ENCODE measurements around the gene ARHGEF33.

Gene ARHGEF33

GRCh38 chr2:38889575-38889974 lies at the start of gene ARHGEF33:
Gene ARHGEF33 (plus strand): TSS chr2:38889875. CDS start chr2:38919448, 29,573 bp downstream.
- DNase-seq: no peak

GRCh38 chr2:38850045-38850444 lies 39.6 kb upstream of the ARHGEF33 start:
- no peak for DNase-seq

DNA sequence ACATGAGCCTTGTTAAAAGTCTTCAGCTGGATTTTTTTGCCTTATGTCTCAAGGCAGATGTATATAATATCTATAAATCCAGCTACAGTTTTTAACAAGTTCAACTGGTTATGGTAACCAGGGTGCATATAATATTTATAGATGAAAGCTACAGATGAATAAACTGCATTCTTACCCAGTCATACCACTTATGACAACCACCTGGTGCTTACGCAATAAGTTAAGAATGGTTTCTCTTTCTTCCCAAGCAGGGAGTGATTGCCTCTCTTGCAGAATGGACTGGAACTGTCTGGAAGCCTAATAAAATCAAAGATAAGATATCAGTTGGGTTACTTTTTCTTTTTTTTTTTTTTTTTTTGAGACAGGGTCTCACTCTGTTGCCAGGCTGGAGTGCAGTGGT lies 33.5 kb upstream of the ARHGEF33 start:
- no peak for DNase-seq

DNA sequence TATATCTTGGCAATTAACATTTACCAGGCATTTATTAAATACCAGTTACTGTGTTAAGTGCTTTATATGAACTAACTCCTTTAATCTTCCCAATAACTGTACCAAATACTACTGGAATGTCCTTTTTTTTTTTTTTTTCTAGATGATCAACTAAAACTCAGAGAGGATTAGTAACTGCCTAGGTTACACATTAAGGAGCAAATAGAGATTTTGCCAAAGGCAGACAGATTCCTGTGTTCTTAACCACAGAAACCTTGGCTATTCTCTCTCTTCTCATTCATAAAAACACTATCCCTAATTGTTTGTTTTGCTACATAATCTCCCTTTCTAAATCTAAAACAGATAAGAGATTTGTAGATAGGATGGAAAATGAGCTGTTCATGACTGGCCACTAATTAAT lies 27.2 kb upstream of the ARHGEF33 start:
- no peak for DNase-seq

GRCh38 chr2:38863061-38863695 lies 26.5 kb upstream of the ARHGEF33 start:
- no peak for DNase-seq

- no peak for DNase-seq
These were observed 22.8 kb upstream of the ARHGEF33 start for GRCh38 chr2:38866773-38867443.

- no peak for DNase-seq
These were observed 18.2 kb upstream of the ARHGEF33 start for GRCh38 chr2:38871432-38871831.

DNA sequence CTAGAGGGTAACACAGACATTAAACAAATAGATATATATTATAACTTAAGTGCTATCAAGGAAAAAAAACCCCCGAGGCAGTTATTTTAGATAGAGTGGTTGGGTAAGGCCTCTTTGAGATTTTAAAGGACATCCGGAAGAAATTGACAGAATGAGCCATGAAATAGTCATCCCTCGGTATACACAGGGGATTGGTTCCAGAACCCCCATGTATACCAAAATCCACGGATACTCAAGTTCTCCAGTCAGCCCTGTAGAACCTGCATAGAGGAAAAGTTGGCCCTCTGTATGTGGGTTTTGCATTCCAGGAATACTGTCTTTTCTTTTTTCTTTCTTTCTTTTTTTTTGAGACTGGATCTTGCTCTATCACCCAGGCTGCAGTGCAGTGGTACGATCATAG lies 15.9 kb upstream of the ARHGEF33 start:
- no peak for DNase-seq

- DNase-seq: no peak
These were observed 14.5 kb upstream of the ARHGEF33 start for GRCh38 chr2:38875227-38875575.

GRCh38 chr2:38875576-38876367 lies 13.9 kb upstream of the ARHGEF33 start, which contains the start of the genes DHX57 and MORN2:
Gene DHX57 (minus strand): TSS chr2:38875934. CDS start chr2:38868405, 7,529 bp downstream.
Gene MORN2 (plus strand): TSS chr2:38875976.
- peak; percentile 65 for DNase-seq

DNA sequence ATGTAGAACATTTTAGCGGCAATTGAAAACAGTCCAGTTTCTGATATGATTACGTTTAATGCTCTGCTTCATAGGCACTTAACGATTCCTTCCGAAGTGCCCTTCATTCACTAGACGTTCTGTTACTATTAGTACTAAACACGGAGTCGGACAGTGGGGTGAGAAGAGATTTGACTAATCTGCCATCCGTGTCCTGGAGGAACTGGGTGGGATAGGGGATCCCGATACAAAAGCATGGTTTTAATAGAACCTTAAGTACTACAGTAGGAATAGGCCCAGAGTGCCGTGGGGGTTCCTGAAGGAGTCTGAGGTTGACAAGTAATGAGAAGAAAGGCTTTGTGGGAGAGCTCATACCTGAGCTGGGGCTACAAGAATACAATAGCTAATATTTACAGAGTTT lies 13.3 kb upstream of the ARHGEF33 start:
- no peak for DNase-seq

DNA sequence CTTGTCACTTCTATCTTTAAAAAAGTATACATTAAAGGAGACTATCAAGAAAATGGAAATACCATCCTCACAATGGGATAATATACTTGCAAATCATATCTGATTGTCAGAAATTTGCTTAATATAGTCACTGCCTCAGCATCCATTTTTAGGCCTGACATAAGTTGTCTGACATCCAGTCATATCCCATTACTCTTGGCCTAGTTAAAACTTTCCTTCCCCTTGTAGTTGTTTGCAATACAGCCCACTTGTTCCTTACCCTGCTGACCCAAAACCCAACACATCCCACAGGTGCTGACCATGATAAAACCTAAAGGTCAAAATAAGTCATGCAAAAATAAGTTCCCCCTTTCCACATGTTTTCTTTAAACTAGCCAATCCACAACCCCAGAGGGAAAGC lies 3.6 kb upstream of the ARHGEF33 start:
- no peak for DNase-seq

GRCh38 chr2:38887347-38887746 lies 2.3 kb upstream of the ARHGEF33 start:
- DNase-seq: no peak

DNA sequence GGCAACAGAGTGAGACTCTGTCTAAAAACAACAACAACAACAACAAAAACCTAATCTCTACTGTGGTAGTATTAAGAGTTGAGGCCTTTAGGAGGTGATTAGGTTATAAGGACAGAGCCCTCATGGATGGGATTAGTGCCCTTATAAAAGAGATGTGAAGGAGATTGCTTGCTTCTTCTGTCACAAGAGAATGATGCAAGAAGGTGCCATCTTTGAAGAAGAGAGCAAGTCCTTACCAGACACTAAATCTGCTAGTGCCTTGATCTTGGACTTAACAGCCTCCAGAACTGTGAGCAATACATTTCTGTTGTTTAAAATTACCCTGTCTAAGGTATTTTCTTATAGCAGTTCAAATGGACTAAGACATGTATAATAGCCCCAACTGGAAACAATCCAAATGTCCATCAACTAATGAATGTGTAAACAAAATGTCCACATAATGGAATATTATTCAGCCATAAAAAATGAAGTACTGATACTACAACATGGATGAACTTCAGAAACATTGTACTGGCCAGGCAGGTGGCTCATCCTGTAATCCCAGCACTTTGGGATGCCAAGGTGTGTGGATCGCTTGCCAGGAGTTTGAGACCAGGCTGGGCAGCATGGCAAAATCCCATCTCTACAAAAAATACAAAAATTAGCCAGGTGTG lies 1.6 kb upstream of the ARHGEF33 start:
- DNase-seq: no peak

GRCh38 chr2:38889045-38889444 lies 630 bp upstream of the ARHGEF33 start:
- no peak for DNase-seq

DNA sequence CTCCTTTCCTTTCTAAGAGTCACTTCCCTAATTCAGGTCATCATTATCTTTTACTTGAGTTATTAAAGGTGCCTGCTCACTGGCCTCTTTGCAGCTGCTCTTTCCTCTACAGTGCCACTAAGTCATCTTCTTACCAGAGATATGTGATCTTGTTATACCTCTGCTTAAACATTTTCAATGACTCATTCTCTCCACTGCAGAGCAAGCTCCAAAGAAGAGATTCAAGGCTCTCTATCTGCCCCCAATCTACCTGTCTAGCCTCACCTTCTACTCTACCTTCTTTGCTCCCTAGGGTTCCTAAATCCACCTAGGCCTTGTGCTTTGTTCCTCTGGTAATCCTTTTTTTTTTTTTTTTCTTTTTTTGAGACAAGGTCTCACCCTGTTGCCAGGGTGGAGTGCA lies 3.1 kb downstream of the ARHGEF33 start:
- no peak for DNase-seq

DNA sequence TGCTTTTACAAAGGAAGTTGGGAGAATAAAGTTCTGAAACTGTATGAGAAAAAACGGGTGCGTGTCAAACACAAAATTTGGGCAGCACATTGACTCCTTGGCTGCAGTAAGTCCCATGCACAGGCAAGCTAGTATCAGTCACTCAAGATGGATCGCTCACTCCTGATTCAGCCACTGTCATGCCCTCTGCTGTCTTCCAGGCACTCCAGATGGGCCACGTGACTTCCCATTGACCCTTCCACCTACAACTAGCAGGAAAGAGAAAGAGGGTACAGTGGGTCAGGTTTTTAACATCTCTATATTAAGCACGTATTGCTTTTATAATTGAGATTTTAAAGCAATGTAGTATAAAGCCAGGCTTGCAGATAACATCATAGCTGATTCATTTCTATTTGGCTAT lies 8.6 kb downstream of the ARHGEF33 start:
- DNase-seq: no peak

DNA sequence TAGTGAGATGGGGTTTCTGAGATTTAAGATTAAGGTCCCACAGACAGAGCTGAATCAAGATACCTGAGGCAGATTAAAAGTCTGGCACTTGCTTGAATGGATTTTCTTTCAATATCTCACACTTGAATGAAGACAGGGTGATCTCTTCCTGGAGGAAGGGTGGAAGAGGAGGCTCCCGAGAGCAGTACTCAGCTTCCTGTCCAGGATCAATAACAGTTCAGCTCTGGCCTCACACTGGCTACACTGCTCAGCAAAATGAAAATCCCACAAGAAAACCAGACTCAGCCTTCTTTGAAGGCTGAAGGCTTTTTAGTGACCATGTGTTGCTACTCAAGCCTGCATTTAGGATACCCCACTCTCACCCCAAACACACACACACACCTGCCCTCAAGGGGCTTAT lies 11.1 kb downstream of the ARHGEF33 start:
- no peak for DNase-seq

DNA sequence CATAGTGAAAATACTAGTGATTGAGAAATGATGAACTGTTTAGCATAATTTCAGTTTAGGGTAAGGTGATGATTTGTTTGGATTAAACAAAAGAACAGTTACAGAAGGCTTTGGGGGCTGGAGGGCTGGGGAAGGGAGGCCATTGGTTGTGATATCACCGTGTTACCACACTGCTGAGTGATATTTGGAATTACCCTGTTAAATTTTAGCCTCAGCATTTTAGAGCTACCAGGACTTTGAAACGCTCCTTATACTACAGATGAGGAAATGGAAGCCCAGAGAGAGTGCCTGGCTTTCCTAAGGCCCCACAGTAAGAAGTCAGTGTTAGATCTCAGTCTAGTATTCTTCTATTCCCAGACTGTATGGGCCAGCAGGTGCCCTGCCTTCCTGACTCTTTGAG lies 15.6 kb downstream of the ARHGEF33 start:
- DNase-seq: no peak

- DNase-seq: no peak
These were observed 17.6 kb downstream of the ARHGEF33 start for GRCh38 chr2:38907242-38907641.

DNA sequence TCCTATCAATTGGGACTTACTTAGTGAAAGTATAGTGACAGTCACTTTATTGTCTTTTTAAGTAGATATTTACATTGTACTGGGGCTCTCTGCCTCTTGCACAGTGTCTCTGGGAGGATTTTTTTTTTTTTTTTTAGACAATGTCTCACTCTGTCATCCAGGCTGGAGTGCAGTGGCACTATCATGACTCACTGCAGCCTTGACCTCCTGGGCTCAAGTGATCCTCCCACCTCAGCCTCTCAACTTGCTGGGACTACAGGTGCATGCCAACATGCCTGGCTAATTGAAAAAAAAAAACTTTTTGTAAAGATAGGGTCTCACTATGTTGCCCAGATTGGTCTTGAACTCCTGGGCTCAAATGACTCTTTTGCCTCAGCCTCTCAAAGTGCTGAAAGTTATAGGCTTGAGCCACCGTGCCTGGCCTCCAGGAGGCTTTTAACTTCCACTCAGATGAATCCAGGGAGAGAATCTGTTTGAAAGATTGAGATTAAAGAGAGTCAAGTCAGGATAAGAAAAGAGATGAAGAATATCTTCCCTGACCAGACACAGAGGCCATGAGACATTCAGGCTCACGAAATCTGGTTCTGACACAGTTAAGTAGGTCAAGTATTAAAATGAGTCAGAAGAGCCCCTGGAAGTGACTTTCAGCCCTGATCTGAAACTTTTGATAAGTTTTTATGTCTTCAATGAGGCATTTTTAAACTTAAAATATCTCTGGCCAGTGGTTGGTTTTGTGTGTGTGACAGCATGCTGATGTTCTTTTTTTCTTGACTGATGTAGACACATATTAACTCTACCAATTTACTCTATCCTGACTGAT lies 18.3 kb downstream of the ARHGEF33 start:
- no peak for DNase-seq

DNA sequence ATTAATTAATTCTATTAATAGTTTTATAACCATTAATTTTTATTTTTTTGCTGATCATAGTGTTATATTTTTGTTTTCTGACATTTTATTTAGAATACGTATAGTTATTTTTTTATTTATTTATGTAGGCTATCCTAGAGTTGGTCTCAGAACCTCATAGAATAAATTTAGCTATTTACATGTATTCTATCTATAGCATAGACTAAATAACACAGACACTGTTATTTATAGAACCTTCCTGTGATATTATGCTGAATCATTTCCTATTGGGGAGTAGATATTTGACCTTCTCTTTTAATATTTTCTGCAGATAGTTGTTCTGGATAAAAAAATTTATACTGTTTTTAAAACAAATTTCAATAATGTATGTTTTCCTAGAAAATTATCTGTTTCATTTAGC lies 20.2 kb downstream of the ARHGEF33 start:
- DNase-seq: no peak

GRCh38 chr2:38911191-38911590 lies 21.5 kb downstream of the ARHGEF33 start:
- no peak for DNase-seq
